Measurements from ENCODE around the gene TMEM151B. TPM values are rescaled to one million over a fixed set of nuclear protein-coding genes. Genes with fewer than 3 reads are reported as not detected.

TMEM151B gene
- total RNA-seq, 4 donors from 2014 or later = 0.10 to 0.15 TPM; not detected in 2

Other genes with a start within 250 kb of the TMEM151B start
- gene MRPL14, start 143.0 kb upstream of the TMEM151B start, total RNA-seq = 10 to 100 TPM; 25.1 to 49.8 (median 44.0) TPM
- 10 to 100 TPM; 71.5 to 89.0 (median 84.5) TPM for gene TMEM63B, start 142.9 kb upstream of the TMEM151B start, total RNA-seq
- 1 to 10 TPM in 2 of 4 donors, under 1 TPM in 2; 0.45 to 2.5 (median 1.2) TPM for gene CAPN11, start 111.6 kb upstream of the TMEM151B start, total RNA-seq
- gene MYMX, start 53.5 kb upstream of the TMEM151B start, total RNA-seq = not detected
- 100 to 1,000 TPM in 1 of 4 donors, 10 to 100 TPM in 3; 61.7 to 133 (median 75.3) TPM for gene SLC29A1, start 46.9 kb upstream of the TMEM151B start, total RNA-seq
- 100 to 1,000 TPM; 450 to 830 (median 678) TPM for gene HSP90AB1, start 23.3 kb upstream of the TMEM151B start, total RNA-seq
- 10 to 100 TPM; 26.2 to 38.5 (median 30.9) TPM for gene SLC35B2, start 12.9 kb upstream of the TMEM151B start, total RNA-seq
- gene NFKBIE, start 4.9 kb upstream of the TMEM151B start, total RNA-seq = 10 to 100 TPM; 12.9 to 25.0 (median 16.1) TPM
- gene AARS2, start 42.9 kb downstream of the TMEM151B start, total RNA-seq = 10 to 100 TPM; 13.9 to 17.7 (median 16.4) TPM
- gene SPATS1, start 72.2 kb downstream of the TMEM151B start, total RNA-seq = not detected
- 10 to 100 TPM; 12.3 to 16.6 (median 15.4) TPM for gene CDC5L, start 117.3 kb downstream of the TMEM151B start, total RNA-seq